GM23338 (cell line): Measurements from ENCODE around the gene KHDC3L. TPM values are rescaled to one million over a fixed set of nuclear protein-coding genes. Genes with fewer than 3 reads are reported as not detected.

Experiments used
- ATAC-seq: fragments of 200-7000 bp; cut with Tn5 transposase; 3 replicates; pipeline ENCODE4 v1.9.1; 2020
- DNase-seq: peaks from one replicate; pipeline ENCODE4 v3.0.0-alpha.2; 2015; ENCODE audit warnings: low spot score
- H2AFZ ChIP-seq: fragments of 200-600 bp; sonication (generic); 2 replicates; pipeline ENCODE4 v1.8.0; 2016; ENCODE audit warnings: antibody characterized with exemption, mild to moderate bottlenecking, moderate library complexity
- H3F3A ChIP-seq: fragments of 200-600 bp; sonication (generic); replicated peaks from 2 replicates; pipeline ENCODE4 v1.8.0; 2017; ENCODE audit warnings: antibody characterized with exemption, mixed run types, low read depth
- H3K27ac ChIP-seq: fragments of 200-600 bp; sonication (generic); 2 replicates; pipeline ENCODE4 v1.6.1; 2016; ENCODE audit warnings: low read depth
- H3K27me3 ChIP-seq: fragments of 200-600 bp; sonication (generic); 2 replicates; pipeline ENCODE4 v1.8.0; 2016; ENCODE audit warnings: mild to moderate bottlenecking, mixed run types, moderate library complexity; ENCODE audit not compliant: insufficient read depth
- H3K36me3 ChIP-seq: fragments of 200-600 bp; sonication (generic); 2 replicates; pipeline ENCODE4 v1.8.0; 2016; ENCODE audit warnings: mild to moderate bottlenecking; ENCODE audit not compliant: insufficient read depth
- H3K4me1 ChIP-seq: fragments of 200-600 bp; sonication (generic); 2 replicates; pipeline ENCODE4 v1.8.0; 2016; ENCODE audit warnings: mild to moderate bottlenecking, moderate library complexity; ENCODE audit not compliant: insufficient read depth
- H3K4me2 ChIP-seq: fragments of 200-600 bp; sonication (generic); 2 replicates; pipeline ENCODE4 v1.7.1; 2017; ENCODE audit warnings: mixed run types
- H3K4me3 ChIP-seq: fragments of 200-600 bp; sonication (generic); 2 replicates; pipeline ENCODE4 v1.6.1; 2016; ENCODE audit warnings: mixed run types
- H3K79me2 ChIP-seq: fragments of 200-600 bp; sonication (generic); replicated peaks from 2 replicates; pipeline ENCODE4 v1.8.0; 2017; ENCODE audit warnings: mild to moderate bottlenecking; ENCODE audit not compliant: insufficient read depth
- H3K9me2 ChIP-seq: fragments of 200-600 bp; sonication (generic); 2 replicates; pipeline ENCODE4 v1.8.0; 2017; ENCODE audit not compliant: insufficient read depth
- H4K20me1 ChIP-seq: fragments of 200-600 bp; sonication (generic); replicated peaks from 2 replicates; pipeline ENCODE4 v1.8.0; 2017; ENCODE audit warnings: mild to moderate bottlenecking; ENCODE audit not compliant: insufficient read depth
- H3K27ac Mint-ChIP-seq: 2 replicates; pipeline ENCODE4 v1.8.0; 2020; ENCODE audit warnings: inconsistent platforms, mild to moderate bottlenecking, moderate library complexity, mixed read lengths
- H3K27me3 Mint-ChIP-seq: 3 replicates; pipeline ENCODE4 v1.8.0; 2022; ENCODE audit warnings: low read depth, mild to moderate bottlenecking, moderate library complexity, mixed read lengths, inconsistent platforms; ENCODE audit not compliant: insufficient read depth, poor library complexity
- H3K36me3 Mint-ChIP-seq: 3 replicates; pipeline ENCODE4 v1.8.0; 2021; ENCODE audit warnings: low read depth, mild to moderate bottlenecking, inconsistent platforms, moderate library complexity, mixed read lengths
- H3K4me1 Mint-ChIP-seq: 3 replicates; pipeline ENCODE4 v1.8.0; 2020; ENCODE audit warnings: mild to moderate bottlenecking, inconsistent platforms, mixed read lengths
- H3K4me3 Mint-ChIP-seq: 3 replicates; pipeline ENCODE4 v1.8.0; 2021; ENCODE audit warnings: moderate library complexity, mild to moderate bottlenecking, inconsistent platforms, mixed read lengths
- H3K9me3 Mint-ChIP-seq: 3 replicates; pipeline ENCODE4 v1.8.0; 2020; ENCODE audit warnings: moderate library complexity, mild to moderate bottlenecking, inconsistent platforms, mixed read lengths
- CREB1 ChIP-seq: fragments of 250-450 bp; sonication (Bioruptor Pico); IDR thresholded peaks from 2 replicates; pipeline ENCODE4 v1.5.0; 2020; ENCODE audit warnings: low read depth, mild to moderate bottlenecking, moderate library complexity
- CTCF ChIP-seq, 2 experiments: fragments of 200-600 bp in 1 of 2; sonication (generic) in 1 of 2; conservative IDR thresholded peaks; 2 replicates each; pipeline versions ENCODE4 v1.5.1 to v1.6.1; 2016 to 2017; ENCODE audit warnings: antibody characterized with exemption in 2 of 2, low read depth in 2 of 2, mild to moderate bottlenecking in 2 of 2, moderate library complexity in 1 of 2
- EZH2 ChIP-seq: fragments of 200-600 bp; sonication (generic); IDR thresholded peaks from one replicate; pipeline ENCODE4 v1.8.0; 2017; ENCODE audit warnings: antibody characterized with exemption, mild to moderate bottlenecking, low read depth; ENCODE audit not compliant: unreplicated experiment
- EZH2phosphoT487 ChIP-seq: fragments of 200-600 bp; sonication (generic); IDR thresholded peaks from one replicate; pipeline ENCODE4 v1.8.1; 2018; ENCODE audit warnings: antibody characterized with exemption; ENCODE audit not compliant: unreplicated experiment
- JUNB ChIP-seq: IDR thresholded peaks from one replicate; pipeline ENCODE4 v1.6.1; 2016; ENCODE audit warnings: antibody characterized with exemption; ENCODE audit not compliant: unreplicated experiment
- NANOG ChIP-seq: IDR thresholded peaks from 2 replicates; pipeline ENCODE4 v1.6.1; 2016; ENCODE audit warnings: antibody characterized with exemption, borderline replicate concordance
- POLR2AphosphoS5 ChIP-seq: IDR thresholded peaks from 2 replicates; pipeline ENCODE4 v1.6.1; 2016; ENCODE audit warnings: antibody characterized with exemption, low read depth
- STAT1 ChIP-seq: IDR thresholded peaks from one replicate; pipeline ENCODE4 v1.6.1; 2016; ENCODE audit warnings: antibody characterized with exemption; ENCODE audit not compliant: unreplicated experiment
- ZNF114 ChIP-seq: fragments of 250-450 bp; sonication (Bioruptor Pico); IDR thresholded peaks from 2 replicates; pipeline ENCODE4 v1.5.0; 2020; ENCODE audit warnings: mild to moderate bottlenecking, moderate library complexity
- ZNF331 ChIP-seq: fragments of 250-450 bp; sonication (Bioruptor Pico); IDR thresholded peaks from 2 replicates; pipeline ENCODE4 v1.5.0; 2020; ENCODE audit warnings: low read depth, mild to moderate bottlenecking, moderate library complexity
- ZNF462 ChIP-seq: fragments of 250-450 bp; sonication (Bioruptor Pico); IDR thresholded peaks from 2 replicates; pipeline ENCODE4 v1.5.0; 2020; ENCODE audit warnings: mild to moderate bottlenecking, moderate library complexity
- polyA plus RNA-seq: library from polyadenylated mRNA; unstranded; fragments of >200 nt; fragmentation: Nextera tagmentation; extraction: Ambion mirVana; gene quantifications from 2 replicates; pipeline ENCODE4 v1.2.1, GENCODE V29; 2016
- total RNA-seq: library from RNA; depleted of rRNA; stranded (reverse); fragments of >200 nt; shearing (Covaris generic); gene quantifications from 2 replicates; pipeline ENCODE4 v1.2.3, GENCODE V29; 2014

The KHDC3L gene
- total and polyA plus RNA-seq, 2 experiments from 2014 or later: not detected

- H3K4me1 ChIP-seq: peaks cover 11% of the 10 kb centered on the region; the same call in 1 of the 2 replicates
- no peaks in the 10 kb centered on the region for H3K79me2 ChIP-seq
- DNase-seq (no peak), ATAC-seq (no peak)
- H3F3A ChIP-seq: no peaks in the 10 kb centered on the region
- 0 out of 2 replicates have a peak overlapping the region, but pooled peaks have one; percentile 16 for H2AFZ ChIP-seq
- H3K4me3 ChIP-seq: no peak overlapping the region
- no peaks in the 10 kb centered on the region for H3K9me2 ChIP-seq
- no peaks in the 10 kb centered on the region for H3K36me3 ChIP-seq
- no peak overlapping the region for H3K27ac ChIP-seq
- peaks cover 2% of the 10 kb centered on the region for H3K27me3 Mint-ChIP-seq
- H3K4me3 Mint-ChIP-seq: no peak overlapping the region
- TF ChIP-seq NANOG (no peak), ZNF331 (CRISPR knock-in tag) (no peak), POLR2AphosphoS5 (no peak), CREB1 (CRISPR knock-in tag) (no peak), CTCF (conservative IDR thresholded peaks at IDR 0.05; ENCODE audit: low read depth in 2 of 2) (no peak), ZNF462 (CRISPR knock-in tag) (no peak), ZNF114 (CRISPR knock-in tag) (no peak), EZH2 (no peak), STAT1 (no peak), JUNB (no peak), EZH2phosphoT487 (no peak)
- no peak overlapping the region for H3K27ac Mint-ChIP-seq
- H3K4me2 ChIP-seq: no peak overlapping the region
- peaks cover 8% of the 10 kb centered on the region for H3K4me1 Mint-ChIP-seq
- no peaks in the 10 kb centered on the region for H3K27me3 ChIP-seq
- H4K20me1 ChIP-seq: no peaks in the 10 kb centered on the region
- H3K36me3 Mint-ChIP-seq: no peaks in the 10 kb centered on the region
- H3K9me3 Mint-ChIP-seq: peaks cover 10% of the 10 kb centered on the region; the same call in 2 of the 3 replicates
Observed at GRCh38 chr6:73368675-73369074, 6.2 kb downstream of the KHDC3L start.
